Measurements from ENCODE around the gene PRLR. TPM values are rescaled to one million over a fixed set of nuclear protein-coding genes. Genes with fewer than 3 reads are reported as not detected.

The PRLR gene
- total RNA-seq, 3 donors from 2014 or later (not counting 1 experiment from before 2014, with no cell fraction given), result 0.05 to 0.16 (median 0.09) TPM

GRCh38 chr5:35159370-35159742 is 70.9 kb downstream of the PRLR start:
- no peak for TF ChIP-seq CTCF (IDR thresholded peaks at IDR 0.05)
- no peak overlapping the region for H3K4me3 Mint-ChIP-seq
- Histone ChIP-seq H3K4me1 (ENCODE audit: control insufficient read depth, insufficient read depth, low read length) (no peaks in the 10 kb centered on the region), H3K27me3 (ENCODE audit: control insufficient read depth, insufficient read depth, low read length) (no peaks in the 10 kb centered on the region), H3K4me3 (ENCODE audit: low read length) (no peak overlapping the region), H3K27ac (ENCODE audit: low read length) (no peak overlapping the region), H3K9me3 (ENCODE audit: control insufficient read depth, insufficient read depth, low read length) (peaks cover 7% of the 10 kb centered on the region), H3K36me3 (ENCODE audit: control insufficient read depth, insufficient read depth, low read length) (no peaks in the 10 kb centered on the region)
- H3K4me1 Mint-ChIP-seq, result no peaks in the 10 kb centered on the region
- peaks cover 5 to 7% of the 10 kb centered on the region in 2 donors for H3K9me3 Mint-ChIP-seq
- H3K27ac Mint-ChIP-seq, result no peak overlapping the region
- DNase-seq, result no peak
- intact Hi-C loops (cut with micrococcal nuclease), result no loop called here
- no peak for ATAC-seq
- 88% methylated on average over 2 of the region's 2 CpGs for WGBS (ENCODE audit: insufficient coverage)
- H3K36me3 Mint-ChIP-seq, result no peaks in the 10 kb centered on the region
- H3K27me3 Mint-ChIP-seq (ENCODE audit: low read depth in 2 of 2), result no peaks in the 10 kb centered on the region

- Mint-ChIP-seq H3K27ac (no peak overlapping the region), H3K4me1 (no peaks in the 10 kb centered on the region), H3K9me3 (peaks cover 5 to 7% of the 10 kb centered on the region in 2 donors), H3K27me3 (ENCODE audit: low read depth in 2 of 2) (no peaks in the 10 kb centered on the region), H3K4me3 (no peak overlapping the region), H3K36me3 (no peaks in the 10 kb centered on the region)
- Histone ChIP-seq H3K27ac (ENCODE audit: low read length) (no peak overlapping the region), H3K36me3 (ENCODE audit: control insufficient read depth, insufficient read depth, low read length) (no peaks in the 10 kb centered on the region), H3K4me3 (ENCODE audit: low read length) (no peak overlapping the region), H3K9me3 (ENCODE audit: control insufficient read depth, insufficient read depth, low read length) (peaks cover 7% of the 10 kb centered on the region), H3K4me1 (ENCODE audit: control insufficient read depth, insufficient read depth, low read length) (no peaks in the 10 kb centered on the region), H3K27me3 (ENCODE audit: control insufficient read depth, insufficient read depth, low read length) (no peaks in the 10 kb centered on the region)
- intact Hi-C loops (cut with micrococcal nuclease), result no loop called here
- TF ChIP-seq CTCF (IDR thresholded peaks at IDR 0.05), result no peak
- ATAC-seq (no peak), DNase-seq (no peak)
- WGBS (ENCODE audit: insufficient coverage), result 64% methylated on average over 7 of the region's 7 CpGs
Observed at GRCh38 chr5:35158622-35159369, 71.5 kb downstream of the PRLR start.

- no peak overlapping the region for H3K27ac Mint-ChIP-seq
- H3K36me3 Mint-ChIP-seq, result no peaks in the 10 kb centered on the region
- Histone ChIP-seq H3K9me3 (ENCODE audit: control insufficient read depth, insufficient read depth, low read length) (peaks cover 7% of the 10 kb centered on the region), H3K4me1 (ENCODE audit: control insufficient read depth, insufficient read depth, low read length) (no peaks in the 10 kb centered on the region), H3K36me3 (ENCODE audit: control insufficient read depth, insufficient read depth, low read length) (no peaks in the 10 kb centered on the region), H3K4me3 (ENCODE audit: low read length) (no peak overlapping the region), H3K27me3 (ENCODE audit: control insufficient read depth, insufficient read depth, low read length) (no peaks in the 10 kb centered on the region), H3K27ac (ENCODE audit: low read length) (no peak overlapping the region)
- intact Hi-C loops (cut with micrococcal nuclease), result no loop called here
- no peaks in the 10 kb centered on the region for H3K4me1 Mint-ChIP-seq
- 88% methylated on average over 3 of the region's 3 CpGs for WGBS (ENCODE audit: insufficient coverage)
- ATAC-seq (no peak), DNase-seq (no peak)
- no peak for TF ChIP-seq CTCF (IDR thresholded peaks at IDR 0.05)
- H3K4me3 Mint-ChIP-seq, result no peak overlapping the region
- peaks cover 5 to 7% of the 10 kb centered on the region in 2 donors for H3K9me3 Mint-ChIP-seq
- H3K27me3 Mint-ChIP-seq (ENCODE audit: low read depth in 2 of 2), result no peaks in the 10 kb centered on the region
Observed at GRCh38 chr5:35158204-35158603, 72.1 kb downstream of the PRLR start.

Data from natural killer cell (primary cell).